HG03159 (cell line): ENCODE data around the gene LEMD1.
"Not testable (repeated sequence)": the region's sequence is repeated elsewhere in the genome, so short reads cannot be mapped to it uniquely, and the experiment has no call there.

Experiments
- ATAC-seq: cut with Tn5 transposase; IDR thresholded peaks from one replicate; pipeline ENCODE4 v1.9.1; 2021; ENCODE audit warnings: mild to moderate bottlenecking, moderate library complexity; ENCODE audit not compliant: unreplicated experiment

The LEMD1 gene

GRCh38 chr1:205447457-205448341 is 25.8 kb upstream of the LEMD1 start:
- no peak for ATAC-seq

DNA sequence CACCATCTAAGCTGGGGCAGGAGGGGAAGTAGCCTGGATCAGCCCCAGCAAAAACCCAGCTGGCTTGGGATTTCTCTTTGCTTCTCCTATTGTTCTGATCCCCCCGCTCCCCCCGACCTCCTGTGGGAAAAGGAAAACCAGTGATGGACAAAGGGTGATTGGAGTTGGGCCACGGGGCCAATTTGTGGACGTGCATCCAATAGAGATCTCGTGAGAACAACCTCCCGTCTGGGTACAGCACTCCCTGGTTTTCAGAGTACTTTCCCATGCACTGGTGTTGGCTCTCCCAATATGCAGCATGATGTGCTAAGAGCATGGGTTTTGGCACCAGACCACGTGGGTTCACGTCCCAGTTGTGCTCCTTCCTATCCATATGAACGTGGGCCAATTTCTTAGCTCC is 25.0 kb upstream of the LEMD1 start:
- ATAC-seq = no peak

DNA sequence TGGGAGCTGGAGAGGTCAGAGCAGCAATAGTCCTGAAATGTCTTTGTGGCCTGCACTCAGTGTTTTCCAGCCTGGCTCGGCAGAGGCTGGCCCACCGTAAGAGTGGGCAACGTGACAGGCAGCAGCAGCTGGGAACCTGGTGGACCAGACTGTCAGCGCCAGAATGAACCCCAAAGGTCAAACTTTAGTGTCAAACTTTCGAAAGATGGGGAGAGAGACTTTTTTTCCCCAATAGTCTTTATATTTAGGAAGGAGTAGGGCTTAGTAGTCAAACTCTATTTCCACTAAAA is 23.7 kb upstream of the LEMD1 start:
- ATAC-seq = no peak

DNA sequence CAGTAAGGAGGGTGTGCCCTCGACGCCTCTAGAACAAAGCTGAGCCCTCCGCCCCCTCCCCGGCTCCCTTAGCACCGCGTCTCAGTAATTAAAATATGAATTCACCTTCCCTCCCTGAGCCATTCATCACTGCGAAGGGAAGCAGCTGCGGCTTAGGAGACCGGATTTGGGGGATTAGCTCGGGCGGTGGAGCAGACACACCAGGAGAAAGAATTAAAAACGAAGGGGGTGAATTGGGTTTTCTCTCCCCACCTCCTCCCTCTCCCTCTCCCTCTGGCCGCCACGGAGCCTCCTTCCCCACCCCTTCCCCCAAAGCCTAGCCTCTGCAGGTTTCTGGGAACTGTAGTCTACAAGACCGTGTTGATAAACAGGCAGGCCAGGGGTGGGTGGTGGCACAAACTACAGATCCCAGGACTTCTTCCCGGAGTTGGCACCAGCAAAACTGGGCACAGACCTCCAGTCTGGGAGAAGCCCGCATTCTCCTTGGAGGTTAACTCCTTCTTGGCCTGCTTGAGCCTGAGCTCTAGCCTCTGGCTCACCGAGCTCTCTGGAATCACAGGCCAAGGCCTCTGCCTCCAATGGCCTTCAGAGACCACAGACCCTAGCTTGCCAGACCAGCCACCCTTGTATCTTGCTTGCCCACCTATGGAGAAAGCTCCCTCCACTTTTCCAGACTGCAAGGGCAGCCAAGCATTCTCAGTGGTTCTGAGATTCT is 23.2 kb upstream of the LEMD1 start:
- ATAC-seq = no peak

- ATAC-seq = no peak
These were observed 22.6 kb upstream of the LEMD1 start for GRCh38 chr1:205444300-205444930.

DNA sequence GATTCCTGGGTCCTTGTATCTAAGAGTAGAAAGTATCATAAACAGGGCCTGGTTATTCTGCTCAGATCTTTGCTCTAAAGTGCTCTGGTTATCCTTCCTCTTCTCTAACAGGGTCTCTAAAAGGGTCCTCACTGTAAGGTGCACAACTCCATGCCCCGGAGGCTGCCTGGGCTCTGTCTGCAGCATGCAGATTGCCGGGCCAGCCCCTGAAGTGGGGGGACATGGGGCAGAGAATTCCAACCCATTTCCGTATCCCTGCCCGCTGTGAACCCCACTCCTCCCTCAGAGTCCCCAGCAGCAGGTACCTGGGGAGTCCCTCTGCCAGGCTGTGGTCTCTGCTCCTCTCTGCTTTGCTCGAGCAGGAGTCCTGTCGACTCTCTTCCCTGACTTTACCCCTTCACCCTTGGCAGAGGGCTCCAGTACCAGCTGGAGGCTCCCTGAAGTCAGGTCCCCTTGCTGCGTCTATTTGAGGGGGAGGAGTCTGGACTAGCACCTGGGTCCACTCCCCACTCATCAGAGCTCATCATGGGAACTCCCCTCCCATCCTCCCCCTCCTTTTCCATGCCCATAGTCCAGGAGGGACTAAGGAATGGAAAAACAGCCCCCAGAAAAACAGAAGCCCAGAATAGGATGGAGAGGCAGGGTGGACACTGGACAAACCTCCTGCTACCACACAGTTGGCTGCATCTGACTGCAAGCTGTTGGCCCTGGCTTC is 21.9 kb upstream of the LEMD1 start:
- ATAC-seq = no peak

GRCh38 chr1:205442051-205442725 is 20.3 kb upstream of the LEMD1 start:
- ATAC-seq = no peak

DNA sequence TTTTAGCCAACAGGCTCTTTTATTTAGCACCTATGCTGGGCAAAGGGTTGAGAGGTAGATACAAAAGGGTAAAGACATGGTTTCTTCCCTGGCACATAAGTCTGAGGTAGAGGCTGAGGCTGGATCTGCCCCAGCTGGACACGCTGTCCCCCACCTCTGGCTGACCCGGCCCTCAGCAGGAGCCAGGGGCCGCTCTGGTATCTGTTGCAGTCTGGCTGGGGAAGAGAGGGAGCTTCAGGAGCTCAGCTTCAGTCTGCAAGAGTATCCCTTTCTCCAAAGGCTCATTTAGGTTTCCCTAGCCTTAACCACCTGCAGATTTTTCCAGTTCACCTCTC is 19.8 kb upstream of the LEMD1 start:
- no peak for ATAC-seq

DNA sequence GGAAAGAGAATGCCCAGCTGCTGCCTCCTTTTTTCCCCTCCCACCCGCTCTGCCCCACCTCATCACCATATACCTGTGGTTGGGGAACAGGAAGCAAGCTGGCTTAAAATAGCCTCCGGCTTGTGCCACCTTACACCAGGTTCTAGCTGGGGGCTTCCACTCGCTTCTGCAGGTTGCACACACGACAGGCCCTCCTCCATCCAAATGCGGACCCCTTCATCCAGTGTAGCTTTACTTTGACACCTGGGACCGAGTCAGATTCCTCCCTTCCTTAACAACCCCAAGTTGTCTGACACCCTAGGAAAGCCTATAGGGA is 19.4 kb upstream of the LEMD1 start:
- peak; percentile 26 for ATAC-seq

DNA sequence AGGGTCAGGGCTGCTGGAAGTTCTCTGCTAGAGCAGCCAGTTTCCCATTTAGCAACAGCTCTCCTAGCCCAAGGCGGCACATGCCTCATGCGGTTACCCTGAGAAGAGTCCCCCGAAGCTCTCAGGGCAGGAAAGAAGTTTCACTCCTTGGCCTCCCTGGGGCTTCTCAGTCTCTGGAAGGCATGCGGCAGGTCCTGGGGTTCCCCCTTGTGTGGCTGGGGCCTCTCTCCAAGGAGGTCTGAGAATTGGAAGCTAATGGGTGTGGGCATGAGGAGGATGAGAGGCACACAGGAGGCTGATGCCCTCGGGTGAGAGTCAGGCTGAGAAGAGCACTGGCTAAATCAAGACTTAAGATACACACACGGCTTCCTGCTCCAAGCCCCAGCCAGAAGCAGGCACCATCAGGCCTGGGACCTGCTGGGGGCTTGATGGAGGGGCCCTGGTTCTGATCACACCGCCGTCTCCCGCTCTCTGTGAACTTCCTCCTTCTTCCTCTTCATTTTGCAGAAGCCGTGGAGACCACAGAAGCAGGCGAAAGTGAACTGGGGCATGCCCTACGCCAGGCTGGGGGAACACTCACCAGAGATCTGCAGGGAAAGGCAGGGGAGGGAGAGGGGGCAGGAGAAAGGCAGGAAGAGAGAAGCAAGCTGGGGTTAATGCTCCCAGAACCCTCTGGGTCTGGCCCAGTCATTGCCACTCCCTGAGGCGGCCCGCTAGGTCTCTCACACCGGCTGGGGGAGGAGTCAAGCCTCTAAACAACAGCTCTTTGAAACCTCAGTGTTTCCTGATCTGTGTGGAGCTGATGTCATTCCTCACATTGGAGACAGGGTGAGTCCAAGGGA is 18.8 kb upstream of the LEMD1 start:
- peak; percentile 59 for ATAC-seq

DNA sequence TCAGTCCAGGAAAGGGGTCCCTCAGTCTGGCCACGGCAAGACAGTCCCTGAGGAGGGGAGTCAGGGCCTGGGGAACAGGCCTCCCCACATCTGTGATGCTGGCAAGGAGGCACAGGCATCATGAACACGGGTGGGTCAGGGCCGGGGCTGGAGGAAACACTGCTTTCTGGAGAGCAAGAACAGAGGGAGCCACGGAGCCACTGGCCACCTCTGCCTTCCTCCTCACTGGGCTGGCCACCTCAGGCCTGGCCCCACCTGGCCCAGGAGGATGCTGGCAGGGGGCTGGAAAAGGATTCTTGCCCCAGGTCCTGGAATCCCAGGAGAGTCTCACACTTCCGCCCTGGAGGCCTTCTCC is 18.2 kb upstream of the LEMD1 start:
- ATAC-seq = no peak

GRCh38 chr1:205438213-205439158 is 16.6 kb upstream of the LEMD1 start:
- no peak for ATAC-seq

DNA sequence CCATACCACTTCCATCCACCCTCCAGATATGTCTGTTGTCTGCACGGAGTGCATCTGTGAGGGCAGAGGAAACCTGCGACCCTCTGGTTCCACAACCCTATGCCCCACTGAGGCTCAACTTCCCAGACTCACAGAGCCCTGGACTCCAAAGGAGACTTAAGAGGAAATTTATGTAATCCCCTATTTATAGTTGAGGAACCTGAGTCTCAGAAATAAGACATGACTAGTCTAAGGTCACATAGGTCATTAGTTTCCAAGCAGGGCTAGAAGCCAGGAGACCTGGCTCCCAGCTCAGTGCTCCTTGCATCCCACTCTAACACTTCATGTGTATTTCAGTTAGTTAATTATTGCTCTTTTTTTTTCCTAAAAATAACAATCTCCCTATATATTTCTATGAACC is 15.7 kb upstream of the LEMD1 start:
- ATAC-seq = no peak

DNA sequence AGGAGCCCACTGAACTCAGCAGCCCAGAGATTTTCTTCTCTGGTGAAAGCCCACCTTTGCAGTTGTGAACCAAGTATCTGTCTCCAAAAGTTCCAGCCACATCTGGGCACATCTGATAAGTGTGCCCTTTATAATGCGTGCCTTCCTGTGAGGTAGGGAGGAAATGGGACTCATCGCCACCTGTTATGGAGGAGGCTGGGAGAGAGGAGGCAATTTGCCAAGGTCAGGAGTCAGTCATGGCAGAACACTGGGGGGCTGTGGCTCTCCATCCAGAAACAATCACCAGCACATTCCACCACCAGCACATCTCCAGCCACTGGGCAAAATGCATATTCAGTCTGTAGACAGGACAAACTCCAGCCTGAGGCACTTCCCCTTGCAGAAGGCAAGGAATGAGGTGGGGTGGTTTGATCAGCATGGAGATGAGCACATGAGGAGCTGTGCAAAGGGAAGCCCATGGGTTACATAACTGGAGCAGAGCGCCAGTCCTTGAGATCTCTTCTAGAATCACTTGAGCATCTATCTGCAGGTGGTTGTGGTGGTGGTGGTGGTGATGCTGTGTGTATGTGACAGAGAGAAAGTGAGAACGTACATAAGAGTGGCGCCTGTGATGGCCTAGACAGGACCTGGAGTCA is 15.0 kb upstream of the LEMD1 start:
- no peak for ATAC-seq

- ATAC-seq = no peak
These were observed 14.0 kb upstream of the LEMD1 start for GRCh38 chr1:205435578-205436573.

GRCh38 chr1:205434738-205435137 is 12.9 kb upstream of the LEMD1 start:
- ATAC-seq = no peak

GRCh38 chr1:205432692-205433091 is 10.8 kb upstream of the LEMD1 start:
- ATAC-seq = not testable (repeated sequence)

DNA sequence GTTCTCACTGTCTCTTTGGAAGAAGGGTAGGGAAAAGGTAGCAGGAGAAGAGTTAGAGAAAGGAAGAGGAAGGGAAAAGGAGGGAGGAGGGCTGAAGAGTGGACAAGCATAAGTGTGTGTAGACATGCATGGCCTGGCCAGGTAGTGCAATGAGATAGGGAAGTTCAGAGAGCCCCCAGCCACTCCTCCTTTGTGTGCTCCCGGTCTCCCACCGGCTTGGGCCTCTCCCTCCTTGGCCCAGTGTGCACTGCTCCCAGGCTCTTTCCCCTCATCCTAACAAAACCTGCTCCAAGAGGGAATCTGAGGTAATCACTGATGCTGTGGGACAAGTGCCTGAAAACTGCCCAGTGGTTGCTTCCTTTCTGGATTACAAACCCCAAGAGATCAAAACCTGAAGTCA is 10.3 kb upstream of the LEMD1 start:
- no peak for ATAC-seq
